Gastroesophageal sphincter (tissue), 4 donors: ENCODE measurements around the gene GRIA2. TPM values are rescaled to one million over a fixed set of nuclear protein-coding genes. Genes with fewer than 3 reads are reported as not detected.

ENCODE experiments used
- ATAC-seq: fragments of 150-250 bp; one replicate; pipeline ENCODE4 v1.9.1; 2016; ENCODE audit warnings: mild to moderate bottlenecking, moderate library complexity
- H3K27ac ChIP-seq, 4 donors: fragments of 200-600 bp; sonication (generic) in 3 of 4; 1 replicate in 3 of 4; 2 replicates in 1 of 4; pipeline ENCODE4 v1.5.1; 2016 to 2019
- H3K27me3 ChIP-seq: fragments of 200-600 bp; sonication (generic); one replicate; pipeline ENCODE4 v1.5.1; 2019
- H3K36me3 ChIP-seq, 2 donors: fragments of 200-600 bp; sonication (generic); one replicate each; pipeline ENCODE4 v1.5.1; 2019; ENCODE audit warnings: control low read depth in 1 of 2
- H3K4me1 ChIP-seq, 3 donors: fragments of 200-600 bp; sonication (generic); 1 replicate in 2 of 3; 2 replicates in 1 of 3; pipeline ENCODE4 v1.5.1; 2016 to 2019; ENCODE audit warnings: control low read depth in 2 of 3
- H3K4me3 ChIP-seq, 2 donors: fragments of 200-600 bp; sonication (generic); one replicate each; pipeline ENCODE4 v1.5.1; 2019; ENCODE audit warnings: mild to moderate bottlenecking in 1 of 2, moderate library complexity in 1 of 2
- H3K9me3 ChIP-seq, 3 donors: fragments of 200-600 bp; sonication (generic); one replicate each; pipeline ENCODE4 v1.5.1; 2017 to 2019; ENCODE audit warnings: control low read depth in 2 of 3
- CTCF ChIP-seq, 4 experiments: fragments of 200-600 bp in 2 of 4; fragments of 450-650 bp in 2 of 4; sonication (generic) in 1 of 4; IDR thresholded peaks; one replicate each; pipeline ENCODE4 v1.5.1; 2017 to 2019; ENCODE audit warnings: antibody characterized with exemption in 4 of 4, mild to moderate bottlenecking in 2 of 4, moderate library complexity in 2 of 4
- EP300 ChIP-seq: sonication (generic); formaldehyde crosslinking; IDR thresholded peaks from one replicate; pipeline ENCODE4 v1.6.1; 2017; ENCODE audit warnings: antibody characterized with exemption, mild to moderate bottlenecking
- POLR2A ChIP-seq, 2 donors: fragments of 450-650 bp; IDR thresholded peaks; one replicate each; pipeline ENCODE4 v1.6.1; 2017; ENCODE audit warnings: antibody characterized with exemption in 2 of 2, mild to moderate bottlenecking in 2 of 2, moderate library complexity in 1 of 2
- POLR2AphosphoS5 ChIP-seq: sonication (generic); formaldehyde crosslinking; IDR thresholded peaks from one replicate; pipeline ENCODE4 v1.6.1; 2017; ENCODE audit warnings: antibody characterized with exemption
- WGBS, 2 donors: methylation state at CpG; one replicate each; pipeline ENCODE4 v1.1.5; 2018; ENCODE audit warnings: low coverage in 1 of 2; 5-methylcytosine and 5-hydroxymethylcytosine counted together
- total RNA-seq, 4 donors: library from RNA; depleted of rRNA; stranded (reverse); fragments of >200 nt; gene quantifications; one replicate each; pipeline ENCODE4 v1.1.0, GENCODE V29; 2016

Gene GRIA2
- total RNA-seq, 4 donors from 2014 or later = 0.30 to 9.8 (median 8.4) TPM; not detected in 1

GRCh38 chr4:157225096-157225495 lies 4.6 kb downstream of the GRIA2 start:
- TF ChIP-seq POLR2AphosphoS5 (no peak), CTCF (IDR thresholded peaks at IDR 0.05) (no peak)
- ATAC-seq = no peak
- Histone ChIP-seq H3K4me1 (peaks cover 0 to 27% (median 11%) of the 10 kb centered on the region in 3 donors), H3K27me3 (peaks cover 39% of the 10 kb centered on the region), H3K36me3 (no peaks in the 10 kb centered on the region), H3K9me3 (no peaks in the 10 kb centered on the region), H3K27ac (no peak overlapping the region), H3K4me3 (no peak overlapping the region)
- 60 to 64% methylated on average over 1 to 2 of the region's 2 CpGs for WGBS, 2 donors

DNA sequence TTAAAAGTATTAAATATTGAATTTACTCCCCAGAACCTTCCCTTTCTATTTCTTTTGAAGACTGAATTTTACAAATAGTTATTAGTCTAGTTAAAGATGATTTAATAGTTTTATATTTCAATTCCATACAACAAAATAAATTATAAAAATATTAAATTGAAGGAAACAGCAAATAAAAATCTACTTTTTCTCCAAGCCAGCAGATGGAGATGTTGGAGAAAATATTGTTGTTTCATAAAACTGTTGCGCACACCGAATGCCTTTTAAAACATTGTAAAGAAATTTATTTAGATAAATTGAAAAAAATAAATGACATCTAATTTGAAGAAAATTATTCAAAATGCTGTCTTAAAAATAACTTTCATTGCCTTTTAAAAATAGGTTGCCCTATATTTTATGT lies 5.5 kb downstream of the GRIA2 start:
- WGBS, 2 donors = 92 to 97% methylated on average over 2 of the region's 2 CpGs
- no peak for ATAC-seq
- Histone ChIP-seq H3K27ac (no peak overlapping the region), H3K27me3 (peaks cover 30% of the 10 kb centered on the region), H3K9me3 (no peaks in the 10 kb centered on the region), H3K36me3 (no peaks in the 10 kb centered on the region), H3K4me3 (no peak overlapping the region), H3K4me1 (peaks cover 0 to 19% (median 11%) of the 10 kb centered on the region in 3 donors)
- TF ChIP-seq POLR2A (IDR thresholded peaks at IDR 0.05) (no peak), POLR2AphosphoS5 (no peak), EP300 (no peak), CTCF (IDR thresholded peaks at IDR 0.05) (no peak)

- ATAC-seq = no peak
- peaks cover 24% of the 10 kb centered on the region for H3K27me3 ChIP-seq
- 87 to 90% methylated on average over 3 of the region's 3 CpGs for WGBS, 2 donors
- no peaks in the 10 kb centered on the region for H3K36me3 ChIP-seq
- peaks cover 0 to 15% (median 11%) of the 10 kb centered on the region in 3 donors for H3K4me1 ChIP-seq
- no peak overlapping the region for H3K27ac ChIP-seq
- H3K9me3 ChIP-seq = no peaks in the 10 kb centered on the region
- TF ChIP-seq POLR2A (IDR thresholded peaks at IDR 0.05) (no peak), EP300 (no peak), POLR2AphosphoS5 (no peak), CTCF (IDR thresholded peaks at IDR 0.05) (no peak)
- H3K4me3 ChIP-seq = no peak overlapping the region
Measured at GRCh38 chr4:157226601-157227000, 6.1 kb downstream of the GRIA2 start.

DNA sequence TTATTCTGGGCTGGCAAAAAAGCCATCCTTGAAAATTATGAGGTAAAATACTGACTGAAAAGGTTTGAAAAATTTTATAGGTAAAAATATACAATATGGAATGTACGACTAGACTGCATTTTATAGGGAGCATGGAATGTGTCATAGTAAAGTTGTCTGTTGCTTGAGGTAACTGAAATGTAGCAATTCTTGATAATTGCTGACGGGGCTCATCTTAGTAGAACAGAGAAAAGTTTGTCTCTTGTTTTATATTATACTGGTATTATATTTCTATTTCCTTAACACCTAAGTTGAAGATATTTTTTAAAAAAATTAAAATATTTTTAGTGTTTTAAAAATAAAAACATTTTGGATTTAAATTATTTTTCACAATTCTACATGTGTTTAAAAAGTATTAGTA lies 11.0 kb downstream of the GRIA2 start:
- H3K27me3 ChIP-seq = no peaks in the 10 kb centered on the region
- no peak for TF ChIP-seq CTCF (IDR thresholded peaks at IDR 0.05)
- no peak for TF ChIP-seq POLR2AphosphoS5
- TF ChIP-seq POLR2A (IDR thresholded peaks at IDR 0.05) = no peak
- no peak for TF ChIP-seq EP300
- no peaks in the 10 kb centered on the region for H3K4me1 ChIP-seq
- no peaks in the 10 kb centered on the region for H3K36me3 ChIP-seq
- ATAC-seq = no peak
- 74 to 90% methylated on average over 2 of the region's 2 CpGs for whole genome bisulfite sequencing, 2 donors
- no peak overlapping the region for H3K4me3 ChIP-seq
- H3K9me3 ChIP-seq = no peaks in the 10 kb centered on the region
- no peak overlapping the region for H3K27ac ChIP-seq

GRCh38 chr4:157242871-157243270 lies 22.3 kb downstream of the GRIA2 start:
- no peak overlapping the region for H3K4me3 ChIP-seq
- H3K9me3 ChIP-seq = no peaks in the 10 kb centered on the region
- no peaks in the 10 kb centered on the region for H3K36me3 ChIP-seq
- no peak for ATAC-seq
- H3K27ac ChIP-seq = no peak overlapping the region
- H3K27me3 ChIP-seq = no peaks in the 10 kb centered on the region
- peaks cover 0 to 6% (median 0%) of the 10 kb centered on the region in 3 donors for H3K4me1 ChIP-seq
- no peak for TF ChIP-seq POLR2AphosphoS5
- no peak for TF ChIP-seq POLR2A (IDR thresholded peaks at IDR 0.05)
- TF ChIP-seq CTCF (IDR thresholded peaks at IDR 0.05) = no peak
- no peak for TF ChIP-seq EP300
